ENCODE data around the gene OBSCN.

The OBSCN gene

DNA sequence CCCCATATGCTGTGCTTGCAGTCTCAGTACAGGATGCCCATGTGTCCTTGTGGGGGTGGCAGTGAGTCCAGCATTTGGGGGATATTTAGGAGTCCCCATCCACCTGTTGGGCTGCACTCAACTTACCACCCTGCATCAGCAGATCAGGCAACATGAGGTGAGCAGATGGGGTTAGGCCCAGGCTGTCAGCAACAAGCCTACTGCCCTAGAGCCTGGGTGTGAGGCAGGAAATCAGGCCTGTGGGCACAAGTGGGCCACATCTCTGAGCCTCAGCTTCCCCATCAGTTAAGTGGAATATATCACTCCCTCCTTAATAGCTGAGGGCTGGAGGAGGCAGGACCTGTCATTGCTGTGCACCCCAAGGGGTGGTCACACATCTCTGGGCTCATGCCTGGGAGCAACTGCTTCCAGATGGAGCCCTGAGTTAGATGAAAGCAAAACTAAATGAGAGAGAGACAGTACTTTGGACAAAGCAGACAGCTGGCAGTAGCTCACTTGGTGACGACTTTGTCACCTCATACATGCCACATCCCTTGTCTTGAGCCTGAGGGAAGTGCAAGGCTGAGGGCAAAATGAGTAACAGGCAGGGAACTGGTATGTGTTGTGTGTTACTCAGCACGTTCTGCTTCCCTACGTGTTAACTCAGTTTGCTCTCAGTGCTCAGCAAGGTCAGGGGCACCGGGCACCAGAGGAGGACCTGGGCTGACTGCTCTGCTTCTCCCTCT is 150.4 kb downstream of the OBSCN start:
- DNase-seq (ENCODE audit: low spot score): no peak

DNA sequence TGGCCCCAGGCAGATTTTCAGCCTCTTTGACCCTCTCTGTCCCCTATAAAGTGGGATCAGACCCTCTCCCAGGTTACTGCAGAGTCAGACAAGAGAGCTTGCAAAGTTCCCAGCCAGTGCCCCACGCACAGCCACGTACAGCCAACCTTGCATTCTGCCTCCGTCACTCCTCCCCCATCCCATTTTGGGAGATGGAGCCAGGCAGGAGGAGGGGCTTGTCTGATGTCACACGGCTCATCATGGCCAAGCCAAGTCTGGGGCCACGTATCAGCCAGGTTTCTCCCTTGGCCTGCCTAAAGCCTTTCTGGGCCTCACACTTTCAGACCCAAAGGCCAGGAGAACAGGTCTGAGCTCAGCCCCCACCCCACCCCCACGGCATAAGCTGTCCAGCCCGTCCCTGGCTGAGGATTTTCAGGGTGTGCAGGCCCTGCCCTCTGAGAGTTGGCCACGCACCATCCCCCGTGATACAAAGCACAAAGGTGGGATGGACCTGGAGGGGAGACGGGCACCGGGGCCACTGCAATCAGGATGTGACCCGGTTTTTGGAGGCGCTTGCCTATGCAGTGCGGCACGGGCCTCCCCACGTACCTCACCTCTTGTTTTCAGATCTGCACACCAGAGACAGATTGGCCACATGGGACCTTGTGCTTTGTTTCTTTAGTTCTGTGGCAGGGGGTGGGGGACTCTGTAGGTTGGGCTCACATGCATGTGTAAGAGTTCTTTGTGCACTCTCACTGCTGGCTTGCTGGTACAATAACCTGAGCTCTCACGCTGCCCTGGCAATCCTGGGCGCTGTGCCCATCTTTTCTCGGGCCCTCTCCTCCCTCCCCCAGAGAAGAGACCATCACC is 151.1 kb downstream of the OBSCN start:
- DNase-seq (ENCODE audit: low spot score): no peak

DNA sequence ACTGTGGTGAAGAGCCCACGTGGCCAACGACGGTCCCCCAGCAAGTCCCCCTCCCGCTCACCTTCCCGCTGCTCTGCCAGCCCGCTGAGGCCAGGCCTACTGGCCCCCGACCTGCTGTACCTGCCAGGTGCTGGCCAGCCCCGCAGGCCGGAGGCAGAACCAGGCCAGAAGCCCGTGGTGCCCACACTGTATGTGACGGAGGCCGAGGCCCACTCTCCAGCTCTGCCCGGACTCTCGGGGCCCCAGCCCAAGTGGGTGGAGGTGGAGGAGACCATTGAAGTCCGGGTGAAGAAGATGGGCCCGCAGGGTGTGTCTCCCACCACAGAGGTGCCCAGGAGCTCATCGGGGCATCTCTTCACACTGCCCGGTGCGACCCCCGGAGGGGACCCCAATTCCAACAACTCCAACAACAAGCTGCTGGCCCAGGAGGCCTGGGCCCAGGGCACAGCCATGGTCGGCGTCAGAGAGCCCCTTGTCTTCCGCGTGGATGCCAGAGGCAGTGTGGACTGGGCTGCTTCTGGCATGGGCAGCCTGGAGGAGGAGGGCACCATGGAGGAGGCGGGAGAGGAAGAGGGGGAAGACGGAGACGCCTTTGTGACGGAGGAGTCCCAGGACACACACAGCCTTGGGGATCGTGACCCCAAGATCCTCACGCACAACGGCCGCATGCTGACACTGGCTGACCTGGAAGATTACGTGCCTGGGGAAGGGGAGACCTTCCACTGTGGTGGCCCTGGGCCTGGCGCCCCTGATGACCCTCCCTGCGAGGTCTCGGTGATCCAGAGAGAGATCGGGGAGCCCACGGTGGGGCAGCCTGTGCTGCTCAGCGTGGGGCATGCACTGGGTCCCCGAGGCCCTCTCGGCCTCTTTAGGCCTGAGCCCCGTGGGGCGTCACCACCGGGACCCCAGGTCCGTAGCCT is 152.0 kb downstream of the OBSCN start:
- DNase-seq (ENCODE audit: low spot score): no peak

DNA sequence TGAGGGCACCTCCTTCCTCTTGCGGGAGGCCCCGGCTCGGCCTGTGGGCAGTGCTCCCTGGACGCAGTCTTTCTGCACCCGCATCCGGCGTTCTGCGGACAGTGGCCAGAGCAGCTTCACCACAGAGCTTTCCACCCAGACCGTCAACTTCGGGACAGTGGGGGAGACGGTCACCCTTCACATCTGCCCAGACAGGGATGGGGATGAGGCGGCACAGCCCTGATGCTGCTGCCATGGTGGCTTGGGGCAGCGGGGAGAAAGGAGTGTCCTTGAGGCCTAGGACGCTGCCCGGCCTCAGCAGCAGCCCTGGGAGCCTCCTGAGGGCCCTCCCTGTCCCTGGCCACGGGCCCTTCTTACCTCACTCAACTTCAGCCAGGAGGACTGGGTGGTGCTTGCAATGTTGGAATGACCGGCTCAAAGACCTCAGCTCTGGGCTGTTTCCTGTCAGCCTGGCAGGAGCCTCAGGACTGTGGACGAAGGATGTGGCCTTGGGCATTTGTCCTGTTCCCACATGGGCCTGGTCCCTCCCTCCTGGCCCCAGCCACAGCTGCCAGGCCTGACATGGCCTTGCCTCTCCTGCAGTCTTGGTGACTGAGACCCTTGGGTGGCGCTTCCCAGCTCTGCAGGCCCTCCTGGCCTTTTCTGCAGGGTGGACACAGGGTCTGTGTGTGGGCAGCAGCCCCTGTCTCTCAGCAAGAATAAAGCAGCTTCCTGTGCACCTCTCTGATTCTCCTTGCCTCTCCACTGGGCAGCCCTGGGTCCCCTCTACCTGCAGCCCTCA is 152.9 kb downstream of the OBSCN start:
- no peak for DNase-seq (ENCODE audit: low spot score)

DNA sequence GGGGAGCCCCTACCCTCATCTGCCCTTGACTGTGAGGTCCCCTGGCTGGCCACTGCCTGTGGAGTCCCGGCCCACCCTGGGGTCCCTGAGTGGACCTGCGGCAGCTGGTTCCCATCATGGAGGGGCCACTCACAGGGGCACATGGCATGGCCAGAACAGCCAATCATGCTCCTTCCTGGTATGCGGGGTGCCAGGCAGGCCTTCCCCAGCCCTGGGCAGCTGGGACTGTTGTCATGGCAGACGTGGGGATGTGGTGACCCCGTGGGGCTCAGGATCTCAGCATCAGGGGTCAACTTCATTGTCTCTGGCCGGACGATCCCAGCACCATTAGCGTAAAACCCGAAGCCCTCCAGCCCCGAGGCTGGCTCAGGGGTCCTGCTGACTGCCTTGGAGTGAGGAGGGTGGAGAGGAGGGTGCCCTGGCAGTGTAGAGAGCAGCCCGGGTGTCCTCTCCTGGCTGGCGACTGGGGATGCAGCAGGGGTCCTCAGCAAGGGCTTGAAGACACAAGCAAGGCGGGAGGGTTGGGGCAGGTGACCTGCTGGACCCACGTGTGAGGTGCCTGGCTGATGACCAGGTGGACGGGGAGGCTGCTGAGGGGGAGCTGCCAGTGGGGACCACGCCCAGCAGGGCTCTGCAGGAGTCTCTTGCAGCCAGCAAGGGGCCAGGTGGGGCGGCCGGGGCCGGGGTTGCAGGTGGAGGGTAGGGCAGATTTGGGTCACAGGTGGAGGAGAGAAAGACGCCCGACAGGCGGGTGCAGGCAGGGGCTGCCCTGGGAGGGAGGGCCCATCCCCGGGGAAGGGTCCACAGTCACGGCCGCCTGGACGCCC is 153.7 kb downstream of the OBSCN start:
- no peak for DNase-seq (ENCODE audit: low spot score)

DNA sequence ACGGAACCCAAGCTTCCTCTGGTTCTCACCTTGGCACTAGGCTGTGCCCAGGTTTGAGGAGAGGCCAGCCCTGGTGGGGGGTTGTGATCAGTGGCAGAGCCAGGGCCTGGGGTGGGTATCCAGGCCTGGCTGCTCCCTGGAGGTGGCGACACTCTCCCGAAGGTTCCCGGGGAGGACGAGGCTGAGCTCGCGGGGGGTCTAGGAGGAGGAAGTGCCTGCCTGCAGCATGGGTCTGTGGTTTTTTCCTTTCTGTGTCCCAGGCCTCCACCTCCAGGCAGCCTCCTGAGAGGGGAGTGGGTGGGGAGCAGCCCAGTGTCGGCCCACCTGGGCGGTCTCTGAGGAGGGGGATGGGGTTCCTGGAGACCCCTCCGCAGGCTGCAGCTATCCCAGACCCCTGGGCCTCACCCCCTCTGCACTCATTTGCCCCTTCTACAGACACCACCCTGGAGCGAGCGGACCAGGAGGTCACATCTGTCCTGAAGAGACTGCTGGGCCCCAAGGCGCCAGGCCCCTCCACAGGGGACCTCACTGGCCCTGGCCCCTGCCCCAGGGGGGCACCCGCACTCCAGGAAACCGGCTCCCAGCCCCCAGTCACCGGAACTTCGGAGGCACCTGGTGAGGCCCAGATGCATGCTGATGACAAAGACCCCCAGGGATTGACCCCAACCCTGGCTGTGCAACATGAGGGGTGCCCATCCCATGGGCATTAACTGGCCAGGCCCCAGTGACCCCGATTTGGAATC is 154.5 kb downstream of the OBSCN start:
- DNase-seq (ENCODE audit: low spot score): no peak

DNA sequence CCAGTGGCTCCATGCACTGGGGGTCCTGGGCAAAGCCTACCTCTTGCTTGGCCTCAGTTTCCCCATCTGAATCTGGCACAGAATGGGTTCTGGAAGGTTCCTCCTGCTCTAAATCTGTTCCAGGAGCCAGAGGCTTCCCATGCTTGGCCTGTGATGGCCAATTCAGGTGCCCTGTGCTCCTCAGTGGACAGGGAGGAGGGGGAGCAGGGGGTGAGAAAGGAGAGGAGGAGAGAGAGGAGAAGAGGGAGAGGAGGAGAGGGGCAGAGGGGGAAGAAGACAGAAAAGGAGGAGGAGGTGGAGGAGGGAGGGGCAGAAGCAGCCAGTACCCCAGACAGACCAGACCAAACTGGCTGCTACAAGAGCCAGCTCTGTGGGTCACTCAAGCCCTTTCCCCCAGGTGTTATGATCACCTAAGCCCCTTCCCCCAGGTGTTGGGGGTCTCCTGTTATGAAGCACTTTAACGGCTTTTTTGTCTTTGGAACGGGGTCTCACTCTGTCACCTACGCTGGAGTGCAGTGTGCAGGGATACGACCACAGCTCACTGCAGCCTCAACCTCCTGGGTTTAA is 155.1 kb downstream of the OBSCN start:
- DNase-seq (ENCODE audit: low spot score): no peak

DNA sequence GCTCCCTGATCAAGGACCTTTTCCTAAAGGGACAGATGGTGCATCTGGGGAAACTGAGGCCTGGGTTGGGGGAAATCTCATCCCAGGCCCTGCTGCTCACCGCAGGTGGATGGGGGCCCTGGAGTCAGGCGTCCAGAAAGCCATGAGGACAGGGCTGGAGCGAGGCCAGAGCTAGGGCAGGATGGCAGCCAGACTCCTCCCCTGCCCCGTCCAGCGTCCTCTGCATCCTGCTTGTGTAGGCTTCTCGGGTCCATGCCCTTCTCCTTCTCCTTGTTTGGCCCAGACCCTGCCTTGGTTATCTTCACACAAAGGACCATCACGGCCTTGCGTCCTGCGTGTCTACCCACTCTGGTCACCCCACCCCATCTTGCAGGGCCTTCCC is 155.8 kb downstream of the OBSCN start:
- no peak for DNase-seq (ENCODE audit: low spot score)

DNA sequence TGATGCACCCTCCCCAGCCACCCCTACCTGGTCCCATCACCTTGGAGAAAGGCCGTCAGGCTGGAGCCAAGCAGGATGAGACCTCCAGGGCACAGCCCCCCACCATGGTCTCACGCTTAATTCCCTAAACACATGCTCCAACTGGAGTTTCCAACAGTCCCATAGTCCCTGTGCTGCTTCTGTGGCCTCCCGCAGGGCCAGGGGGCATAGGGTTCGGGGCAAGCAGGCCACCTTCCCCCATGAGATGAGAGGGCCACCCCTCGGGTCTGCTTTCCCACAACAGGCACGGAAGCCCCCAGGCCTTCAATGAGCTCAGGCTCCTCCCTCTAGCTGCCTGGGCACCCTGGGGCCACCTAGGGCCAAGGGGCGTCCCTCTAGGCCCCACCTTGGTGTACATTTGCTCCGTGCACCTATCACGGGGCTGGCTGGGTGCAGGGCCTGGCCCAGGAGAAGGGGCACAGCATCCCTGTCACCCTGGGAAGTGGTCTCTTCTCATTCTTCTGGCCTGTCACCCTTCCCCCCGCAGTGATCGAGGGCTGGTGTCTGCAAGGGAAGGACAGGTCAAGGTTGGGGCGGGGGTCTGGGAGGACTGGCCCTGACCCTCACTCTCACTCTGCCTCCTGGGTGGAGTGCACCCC is 156.3 kb downstream of the OBSCN start:
- DNase-seq (ENCODE audit: low spot score): no peak

DNA sequence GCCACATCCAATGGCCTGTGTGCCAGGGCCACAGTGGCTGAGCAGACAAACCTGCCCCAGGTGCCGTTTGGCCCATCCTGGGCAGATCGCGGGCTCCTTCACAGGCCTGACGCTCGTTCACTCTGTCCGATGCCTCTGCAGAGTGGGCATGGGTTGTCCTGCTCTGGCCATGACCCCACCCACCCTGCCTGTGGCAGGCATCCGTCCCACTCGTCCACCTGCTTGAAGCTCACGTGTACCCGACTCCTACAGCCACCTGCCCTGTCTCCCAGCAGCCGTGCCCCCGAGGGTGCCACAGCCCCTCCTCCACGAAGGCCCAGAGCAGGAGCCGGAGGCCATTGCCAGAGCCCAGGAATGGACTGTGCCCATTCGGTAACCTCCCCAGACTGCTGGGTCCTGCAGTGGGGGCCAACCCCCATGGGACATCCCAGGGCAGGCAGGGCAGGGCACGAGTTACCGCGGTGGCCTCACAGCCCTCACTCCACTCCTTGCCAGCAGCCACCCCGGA is 156.9 kb downstream of the OBSCN start:
- DNase-seq (ENCODE audit: low spot score): no peak

DNA sequence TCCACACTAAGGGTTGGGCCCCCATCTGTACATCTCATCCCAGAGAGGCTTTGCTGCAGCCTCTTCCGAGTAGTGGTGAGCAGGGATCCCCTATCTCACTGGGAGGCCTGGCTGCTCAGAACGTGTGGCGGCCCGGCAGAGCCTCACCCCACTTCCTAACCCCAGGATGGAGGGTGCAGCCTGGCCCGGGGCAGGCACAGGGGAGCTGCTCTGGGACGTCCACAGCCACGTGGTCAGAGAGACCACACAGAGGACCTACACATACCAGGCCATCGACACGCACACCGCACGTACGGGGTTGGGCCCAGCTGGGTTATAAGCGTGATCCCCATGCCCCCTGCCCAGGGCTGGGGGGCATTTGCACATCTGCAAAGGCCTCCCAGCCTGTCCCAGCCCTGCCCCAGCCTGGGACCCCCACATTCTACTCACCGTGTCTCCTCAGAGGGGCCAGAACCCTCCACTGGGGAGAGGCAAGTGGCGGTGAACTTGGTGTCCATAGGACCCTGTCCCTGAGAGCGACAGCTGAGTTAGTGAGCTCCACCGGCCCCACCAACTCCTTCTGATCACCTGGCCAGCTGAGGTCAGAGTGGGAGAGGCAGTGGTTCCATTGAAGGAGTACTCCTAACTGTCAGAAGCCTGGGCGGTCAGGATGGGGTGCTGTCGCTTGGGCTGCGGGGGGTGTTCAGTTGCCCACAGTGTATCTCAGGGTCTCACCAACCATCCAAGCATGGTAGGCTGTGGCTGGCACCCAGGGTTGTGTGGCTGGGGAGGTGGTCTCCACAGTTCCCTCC is 157.6 kb downstream of the OBSCN start:
- DNase-seq (ENCODE audit: low spot score): no peak

DNA sequence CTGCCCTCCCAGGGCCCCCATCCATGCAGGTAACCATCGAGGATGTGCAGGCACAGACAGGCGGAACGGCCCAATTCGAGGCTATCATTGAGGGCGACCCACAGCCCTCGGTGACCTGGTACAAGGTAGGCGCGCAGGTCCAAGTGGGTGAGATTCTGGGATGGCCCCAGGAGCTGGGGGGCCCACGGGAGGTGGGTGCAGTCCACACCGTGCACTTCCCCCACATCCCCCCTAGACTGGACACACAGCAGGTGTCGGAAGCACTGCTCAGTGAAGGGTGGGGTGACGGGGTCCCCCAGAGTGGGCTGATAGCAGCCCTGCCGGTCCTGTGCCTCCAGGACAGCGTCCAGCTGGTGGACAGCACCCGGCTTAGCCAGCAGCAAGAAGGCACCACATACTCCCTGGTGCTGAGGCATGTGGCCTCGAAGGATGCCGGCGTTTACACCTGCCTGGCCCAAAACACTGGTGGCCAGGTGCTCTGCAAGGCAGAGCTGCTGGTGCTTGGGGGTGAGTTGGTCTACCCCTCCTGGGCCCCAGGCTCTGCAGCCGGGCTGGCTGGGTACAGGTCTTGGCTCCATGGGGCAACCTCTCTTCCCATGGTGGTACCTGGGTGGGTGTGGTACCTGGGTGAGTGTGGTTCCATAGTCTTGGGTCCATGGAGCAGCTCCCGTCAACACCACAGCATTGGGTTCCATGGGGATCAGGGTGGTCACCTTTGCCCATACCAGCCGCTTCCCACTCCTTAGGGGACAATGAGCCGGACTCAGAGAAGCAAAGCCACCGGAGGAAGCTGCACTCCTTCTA is 158.4 kb downstream of the OBSCN start:
- no peak for DNase-seq (ENCODE audit: low spot score)

DNA sequence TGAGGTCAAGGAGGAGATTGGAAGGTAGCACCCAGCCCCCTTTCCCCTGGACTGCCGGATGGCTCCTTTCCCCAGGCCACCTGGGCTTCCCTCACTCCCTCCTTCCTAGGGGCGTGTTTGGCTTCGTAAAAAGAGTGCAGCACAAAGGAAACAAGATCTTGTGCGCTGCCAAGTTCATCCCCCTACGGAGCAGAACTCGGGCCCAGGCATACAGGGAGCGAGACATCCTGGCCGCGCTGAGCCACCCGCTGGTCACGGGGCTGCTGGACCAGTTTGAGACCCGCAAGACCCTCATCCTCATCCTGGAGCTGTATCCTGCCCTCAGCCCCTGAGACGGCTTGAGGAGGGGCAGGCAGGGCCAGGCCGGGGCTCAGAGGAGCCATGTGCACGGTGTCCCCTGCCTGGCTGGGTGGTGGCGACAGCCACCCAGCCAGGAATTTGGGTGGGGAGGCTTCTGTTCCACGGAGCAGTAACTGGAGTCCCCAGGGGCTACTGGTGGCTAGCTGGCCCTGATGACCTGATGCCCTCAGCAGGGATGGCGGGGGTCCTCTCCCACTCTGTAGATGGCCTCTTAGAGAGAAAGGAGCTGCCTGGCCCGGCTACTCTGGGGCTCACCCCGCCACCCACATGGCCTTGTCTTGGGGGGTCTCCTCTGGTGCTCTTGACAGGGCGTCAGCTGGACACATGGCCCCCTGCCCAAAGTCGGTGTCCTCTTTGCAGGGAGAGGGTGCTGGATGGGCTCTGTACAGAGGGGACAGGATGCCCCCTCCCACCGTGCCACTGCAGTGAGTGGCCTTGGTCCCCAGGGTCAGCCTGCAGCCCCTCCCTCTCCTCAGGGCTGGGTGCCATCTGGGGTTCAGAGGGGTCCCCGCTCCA is 159.3 kb downstream of the OBSCN start:
- no peak for DNase-seq (ENCODE audit: low spot score)

DNA sequence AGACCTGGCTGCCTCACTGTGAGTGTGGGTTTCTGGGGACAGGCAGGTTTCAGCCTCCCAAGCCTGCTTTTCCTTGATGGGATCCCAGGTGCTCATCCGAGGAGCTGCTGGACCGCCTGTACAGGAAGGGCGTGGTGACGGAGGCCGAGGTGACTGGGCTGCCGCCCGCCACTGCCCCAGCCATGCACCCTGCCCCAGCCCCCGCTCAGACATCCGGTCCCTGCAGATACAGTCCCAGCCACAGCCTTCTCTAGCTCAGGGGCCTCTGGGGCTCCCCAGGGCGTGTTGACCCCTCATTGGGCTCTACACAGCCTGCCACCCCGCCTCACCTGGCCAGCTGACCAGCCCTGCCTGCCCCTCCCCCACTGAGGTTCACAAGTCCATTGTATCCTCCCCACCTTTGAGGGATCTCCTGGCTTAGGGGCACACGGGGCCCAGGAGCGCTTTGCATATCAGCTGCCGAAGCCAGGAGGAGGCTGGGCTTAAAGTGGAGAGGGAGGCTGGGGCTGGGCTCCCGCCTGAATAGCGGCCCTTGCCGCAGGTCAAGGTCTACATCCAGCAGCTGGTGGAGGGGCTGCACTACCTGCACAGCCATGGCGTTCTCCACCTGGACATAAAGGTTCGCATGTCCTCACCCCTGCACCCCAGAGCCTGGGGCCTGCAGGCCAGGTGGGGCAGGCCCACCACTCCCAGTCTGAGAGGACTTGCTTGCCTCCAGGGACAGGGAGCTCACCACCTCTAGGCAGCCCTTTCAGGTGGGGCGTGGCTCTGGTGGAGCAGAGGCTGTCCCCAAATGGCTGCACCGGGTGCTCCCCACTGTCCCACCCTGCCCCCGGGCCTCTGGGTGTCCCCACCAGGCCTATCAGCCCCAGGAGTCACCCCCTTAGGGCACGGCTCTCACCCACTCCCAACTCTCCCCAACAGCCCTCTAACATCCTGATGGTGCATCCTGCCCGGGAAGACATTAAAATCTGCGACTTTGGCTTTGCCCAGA is 160.3 kb downstream of the OBSCN start:
- no peak for DNase-seq (ENCODE audit: low spot score)
